ENCODE measurements around the gene FN3KRP. TPM values are rescaled to one million over a fixed set of nuclear protein-coding genes. Genes with fewer than 3 reads are reported as not detected.

FN3KRP gene
- total and polyA plus RNA-seq, 2 of the 13 experiments (the other 11 are each of a cell fraction or from before 2014, with no cell fraction given), result 22.4 to 28.2 TPM

- peak; percentile 63; the same call in 1 of the 2 replicates for TF ChIP-seq ZBTB2 (CRISPR knock-in tag; IDR thresholded peaks at IDR 0.05; ENCODE audit: low read depth)
- peak; percentile 67 for TF ChIP-seq ZNF563 (CRISPR knock-in tag; IDR thresholded peaks at IDR 0.05)
- TF ChIP-seq ZNF18 (CRISPR knock-in tag; IDR thresholded peaks at IDR 0.05; ENCODE audit: insufficient replicate concordance), result peak; percentile 45
- no peak for TF ChIP-seq JARID2 (CRISPR knock-in tag; IDR thresholded peaks at IDR 0.05; ENCODE audit: insufficient replicate concordance)
- TF ChIP-seq ZNF605 (CRISPR knock-in tag; IDR thresholded peaks at IDR 0.05), result no peak; the same call in none of the 2 replicates
- no peak for TF ChIP-seq ELF3 (CRISPR knock-in tag; IDR thresholded peaks at IDR 0.05)
- TF ChIP-seq SALL1 (CRISPR knock-in tag; IDR thresholded peaks at IDR 0.05), result no peak
- 0 out of 2 replicates have a peak, but pooled peaks have one; percentile 49 for TF ChIP-seq MEIS2 (CRISPR knock-in tag; IDR thresholded peaks at IDR 0.05)
- TF ChIP-seq ZBTB44 (CRISPR knock-in tag; IDR thresholded peaks at IDR 0.05), result 0 out of 2 replicates have a peak, but pooled peaks have one; percentile 23
- peak; percentile 76 for TF ChIP-seq RBFOX2 (IDR thresholded peaks at IDR 0.05; ENCODE audit: low read depth, low read length)
- 0 out of 2 replicates have a peak, but pooled peaks have one; percentile 40 for TF ChIP-seq POGZ (CRISPR knock-in tag; IDR thresholded peaks at IDR 0.05)
- TF ChIP-seq ZNF777 (CRISPR knock-in tag; IDR thresholded peaks at IDR 0.05), result no peak
- TF ChIP-seq ZNF225 (CRISPR knock-in tag; IDR thresholded peaks at IDR 0.05), result no peak; the same call in 1 of the 2 replicates
- TF ChIP-seq POGK (CRISPR knock-in tag; conservative IDR thresholded peaks at IDR 0.05), result no peak; the same call in 1 of the 2 replicates
- TF ChIP-seq ZFP62 (CRISPR knock-in tag; IDR thresholded peaks at IDR 0.05), result no peak
- TF ChIP-seq ZNF326 (CRISPR knock-in tag; IDR thresholded peaks at IDR 0.05; ENCODE audit: borderline replicate concordance), result no peak
- no peak for TF ChIP-seq ZNF124 (CRISPR knock-in tag; IDR thresholded peaks at IDR 0.05)
- peak; percentile 51; the same call in 1 of the 2 replicates for TF ChIP-seq SIN3A (IDR thresholded peaks at IDR 0.05; ENCODE audit: borderline replicate concordance, low read depth, low read length)
- no peak for TF ChIP-seq ZNF101 (CRISPR knock-in tag; IDR thresholded peaks at IDR 0.05; ENCODE audit: borderline replicate concordance, low read depth)
- TF ChIP-seq, protein P1, sequence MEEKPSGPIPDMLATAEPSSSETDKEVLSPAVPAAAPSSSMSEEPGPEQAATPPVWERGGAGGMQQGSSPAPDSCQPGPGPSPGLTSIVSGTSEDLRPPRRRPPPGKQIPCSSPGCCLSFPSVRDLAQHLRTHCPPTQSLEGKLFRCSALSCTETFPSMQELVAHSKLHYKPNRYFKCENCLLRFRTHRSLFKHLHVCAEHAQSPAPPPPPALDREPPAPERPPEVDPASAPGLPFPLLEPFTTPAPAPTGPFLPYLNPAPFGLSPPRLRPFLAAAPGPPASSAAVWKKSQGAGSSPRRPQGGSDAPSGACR (CRISPR knock-in tag; IDR thresholded peaks at IDR 0.05), result no peak
- no peak for TF ChIP-seq SMYD3 (CRISPR knock-in tag; IDR thresholded peaks at IDR 0.05)
- no peak for TF ChIP-seq MBNL3 (CRISPR knock-in tag; conservative IDR thresholded peaks at IDR 0.05)
These were observed at the start of gene FN3KRP (continued) for GRCh38 chr17:82716203-82717010.
